KOPT-K1 (cell line): ENCODE results near the gene KAT8.
"Not testable (repeated sequence)": the region's sequence is repeated elsewhere in the genome, so short reads cannot be mapped to it uniquely, and the experiment has no call there.

Experiments
- H3K27ac ChIP-seq: fragments of 200-600 bp; sonication (generic); 2 replicates; pipeline ENCODE4 v1.5.1; 2016; ENCODE audit warnings: antibody characterized with exemption, mild to moderate bottlenecking, low read depth, low read length; ENCODE audit not compliant: poor library complexity, severe bottlenecking
- H3K36me3 ChIP-seq: fragments of 200-600 bp; sonication (generic); 2 replicates; pipeline ENCODE4 v1.5.1; 2017; ENCODE audit warnings: antibody characterized with exemption, mild to moderate bottlenecking, low read length, moderate library complexity; ENCODE audit not compliant: insufficient read depth
- H3K9me3 ChIP-seq: fragments of 200-600 bp; sonication (generic); 2 replicates; pipeline ENCODE4 v1.5.1; 2017; ENCODE audit warnings: antibody characterized with exemption, low read length, mild to moderate bottlenecking; ENCODE audit not compliant: insufficient read depth, poor library complexity, severe bottlenecking

KAT8 gene

GRCh38 chr16:31090540-31090939 lies 26.9 kb upstream of the KAT8 start:
- Histone ChIP-seq H3K27ac (no peak overlapping the region), H3K9me3 (no peaks in the 10 kb centered on the region), H3K36me3 (peaks cover 61% of the 10 kb centered on the region)

GRCh38 chr16:31092330-31092729 lies 25.1 kb upstream of the KAT8 start:
- peaks cover 43% of the 10 kb centered on the region for H3K36me3 ChIP-seq
- no peak overlapping the region for H3K27ac ChIP-seq
- H3K9me3 ChIP-seq = no peaks in the 10 kb centered on the region

- peaks cover 34% of the 10 kb centered on the region for H3K36me3 ChIP-seq
- H3K9me3 ChIP-seq = no peaks in the 10 kb centered on the region
- H3K27ac ChIP-seq = no peak overlapping the region
Measured at GRCh38 chr16:31093132-31093703, 24.2 kb upstream of the KAT8 start.

- H3K27ac ChIP-seq = peak overlapping the region; percentile 77
- H3K9me3 ChIP-seq = no peaks in the 10 kb centered on the region
- H3K36me3 ChIP-seq = peaks cover 26% of the 10 kb centered on the region
Measured at GRCh38 chr16:31094088-31094423, 23.4 kb upstream of the KAT8 start.

- H3K9me3 ChIP-seq = no peaks in the 10 kb centered on the region
- H3K27ac ChIP-seq = peak within 1 kb of the TSS; percentile 77
- peaks cover 23% of the 10 kb centered on the region for H3K36me3 ChIP-seq
Measured at GRCh38 chr16:31094424-31095120, 22.9 kb upstream of the KAT8 start, which contains the start of gene VKORC1. VKORC1 (minus strand) TSS chr16:31094797; CDS start chr16:31094729, 68 bp downstream.

- no peak overlapping the region for H3K27ac ChIP-seq
- no peaks in the 10 kb centered on the region for H3K36me3 ChIP-seq
- H3K9me3 ChIP-seq = no peaks in the 10 kb centered on the region
Measured at GRCh38 chr16:31099860-31100638, 17.4 kb upstream of the KAT8 start.

- H3K9me3 ChIP-seq, H3K27ac ChIP-seq, H3K36me3 ChIP-seq: not testable (repeated sequence)
Measured at GRCh38 chr16:31100876-31101641, 16.4 kb upstream of the KAT8 start.

GRCh38 chr16:31105677-31106213 lies 11.7 kb upstream of the KAT8 start:
- H3K27ac ChIP-seq = peak overlapping the region; percentile 79
- peaks cover 13% of the 10 kb centered on the region for H3K36me3 ChIP-seq
- no peaks in the 10 kb centered on the region for H3K9me3 ChIP-seq

GRCh38 chr16:31106509-31107464 lies 10.7 kb upstream of the KAT8 start:
- Histone ChIP-seq H3K36me3 (peaks cover 24% of the 10 kb centered on the region), H3K27ac (no peak overlapping the region), H3K9me3 (no peaks in the 10 kb centered on the region)

GRCh38 chr16:31107465-31107867 lies 10.0 kb upstream of the KAT8 start:
- Histone ChIP-seq H3K9me3 (no peaks in the 10 kb centered on the region), H3K36me3 (peaks cover 31% of the 10 kb centered on the region), H3K27ac (peak overlapping the region; percentile 69)

GRCh38 chr16:31108035-31108793 lies 9.2 kb upstream of the KAT8 start, which contains the start of gene BCKDK:
BCKDK (plus strand) TSS chr16:31108386; CDS start chr16:31109224, 838 bp downstream.
- Histone ChIP-seq H3K9me3 (no peaks in the 10 kb centered on the region), H3K27ac (peak within 1 kb of the TSS; percentile 69), H3K36me3 (peaks cover 38% of the 10 kb centered on the region)

GRCh38 chr16:31108794-31109558 lies 8.5 kb upstream of the KAT8 start:
- Histone ChIP-seq H3K27ac (peak overlapping the region; percentile 69), H3K9me3 (no peaks in the 10 kb centered on the region), H3K36me3 (peaks cover 39% of the 10 kb centered on the region)

- no peaks in the 10 kb centered on the region for H3K9me3 ChIP-seq
- H3K27ac ChIP-seq = no peak overlapping the region
- H3K36me3 ChIP-seq = peaks cover 39% of the 10 kb centered on the region
Measured at GRCh38 chr16:31109622-31110021, 7.8 kb upstream of the KAT8 start.
